PC-9 (cell line): ENCODE data around the gene C17orf107. TPM values are rescaled to one million over a fixed set of nuclear protein-coding genes. Genes with fewer than 3 reads are reported as not detected.

Source experiments
- BruUV-seq: library from RNA; stranded (reverse); fragments of 400-500 nt; replicated peaks from 2 replicates; lab custom pipeline; 2021; lab: Mats Ljungman, UMichigan
- CTCF ChIA-PET: fragments of 300-600 bp; sonication (Branson Sonifier 250); formaldehyde crosslinking; loops from one replicate; lab custom pipeline; 2022; ENCODE audit warnings: antibody characterized with exemption; lab: Charles Lee
- POLR2A ChIA-PET: fragments of 300-600 bp; sonication (Branson Sonifier 250); formaldehyde crosslinking; loops from one replicate; lab custom pipeline; 2022; ENCODE audit warnings: antibody characterized with exemption; ENCODE audit not compliant: unreplicated experiment; lab: Charles Lee
- DNase-seq, 2 experiments: peaks; one replicate each; pipeline versions ENCODE4 v3.0.0 to v3.0.0-alpha.2; 2015 to 2022; ENCODE audit warnings: mixed read lengths in 1 of 2
- H2AFZ ChIP-seq: fragments of 200-600 bp; sonication (generic); 2 replicates; pipeline ENCODE4 v1.8.1; 2017; ENCODE audit warnings: antibody characterized with exemption
- H3F3A ChIP-seq: fragments of 200-600 bp; sonication (generic); 2 replicates; pipeline ENCODE4 v1.8.1; 2017; ENCODE audit warnings: antibody characterized with exemption, mild to moderate bottlenecking, low read depth; ENCODE audit not compliant: insufficient read depth
- H3K27ac ChIP-seq: fragments of 200-600 bp; sonication (generic); 2 replicates; pipeline ENCODE4 v1.6.1; 2016; ENCODE audit warnings: mixed run types
- H3K27me3 ChIP-seq: fragments of 200-600 bp; sonication (generic); 2 replicates; pipeline ENCODE4 v1.6.1; 2016; ENCODE audit warnings: low read depth, mixed run types; ENCODE audit not compliant: insufficient read depth
- H3K36me3 ChIP-seq: fragments of 200-600 bp; sonication (generic); 2 replicates; pipeline ENCODE4 v1.6.1; 2016; ENCODE audit warnings: low read depth, mixed run types
- H3K4me1 ChIP-seq: fragments of 200-600 bp; sonication (generic); replicated peaks from 2 replicates; pipeline ENCODE4 v1.6.1; 2016; ENCODE audit warnings: mixed run types; ENCODE audit not compliant: insufficient read depth
- H3K4me2 ChIP-seq: fragments of 200-600 bp; sonication (generic); 2 replicates; pipeline ENCODE4 v1.6.1; 2017; ENCODE audit warnings: mixed run types
- H3K4me3 ChIP-seq: fragments of 200-600 bp; sonication (generic); 2 replicates; pipeline ENCODE4 v1.6.1; 2016; ENCODE audit warnings: mixed run types
- H3K79me2 ChIP-seq: fragments of 200-600 bp; sonication (generic); 2 replicates; pipeline ENCODE4 v1.6.1; 2017; ENCODE audit warnings: low read depth, mixed run types
- H3K9me2 ChIP-seq: fragments of 200-600 bp; sonication (generic); 2 replicates; pipeline ENCODE4 v1.8.1; 2017; ENCODE audit warnings: mild to moderate bottlenecking; ENCODE audit not compliant: insufficient read depth
- H3K9me3 ChIP-seq: fragments of 200-600 bp; sonication (generic); 2 replicates; pipeline ENCODE4 v1.8.1; 2016; ENCODE audit warnings: low read depth; ENCODE audit not compliant: insufficient read depth
- H4K20me1 ChIP-seq: fragments of 200-600 bp; sonication (generic); 2 replicates; pipeline ENCODE4 v1.8.1; 2017; ENCODE audit not compliant: insufficient read depth
- EZH2 ChIP-seq: fragments of 200-600 bp; sonication (generic); IDR thresholded peaks from 2 replicates; pipeline ENCODE4 v1.8.0; 2017; ENCODE audit warnings: antibody characterized with exemption, low read depth
- intact Hi-C: fragments of 100-400 bp; cut with micrococcal nuclease; formaldehyde crosslinking; loops from one replicate; pipeline ENCODE4 v1.10.0; 2022; ENCODE audit not compliant: unreplicated experiment
- total RNA-seq: library from RNA; stranded (reverse); gene quantifications from 2 replicates; pipeline ENCODE4 v1.2.3, GENCODE V29; 2021
- TF ChIP-seq, protein P1 (sequence below): fragments of 200-600 bp; sonication (generic); conservative IDR thresholded peaks from 2 replicates; pipeline ENCODE4 v1.6.1; 2017; ENCODE audit warnings: mixed run types, antibody characterized with exemption, mild to moderate bottlenecking, moderate library complexity

C17orf107 gene
- total RNA-seq, 1 experiment from 2014 or later: 3.1 TPM

DNA sequence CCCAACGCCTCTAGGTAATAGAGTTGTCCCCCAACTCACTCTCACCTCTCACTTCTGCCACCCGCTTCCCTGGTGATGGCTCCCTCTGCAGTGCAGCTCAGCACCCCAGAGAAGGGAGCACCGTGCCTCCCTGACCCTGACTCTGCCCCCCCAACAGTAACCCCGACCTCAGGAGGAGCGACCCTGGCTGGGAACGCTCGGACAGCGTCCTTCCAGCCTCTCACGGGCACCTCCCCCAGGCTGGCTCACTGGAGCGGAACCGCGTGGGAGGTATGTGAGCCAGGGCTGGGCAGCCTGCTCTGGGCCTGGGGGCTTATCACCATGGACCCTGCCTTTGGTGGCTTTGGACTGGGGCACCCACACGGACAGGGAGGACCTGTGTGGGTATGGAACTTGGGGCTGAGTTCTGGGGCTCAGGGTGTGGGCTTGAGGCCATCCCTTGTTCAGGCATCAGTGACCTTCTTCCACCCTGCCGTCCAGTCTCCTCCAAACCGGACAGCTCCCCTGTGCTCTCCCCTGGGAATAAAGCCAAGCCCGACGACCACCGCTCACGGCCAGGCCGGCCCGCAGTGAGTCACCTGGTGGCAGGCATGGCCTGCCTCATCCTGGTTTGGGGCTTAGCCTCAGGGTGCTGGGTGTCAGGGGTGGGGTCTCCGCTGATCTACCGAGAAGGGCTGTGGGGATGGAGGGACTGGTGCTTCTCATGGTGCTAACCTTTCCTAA lies 6.7 kb upstream of the C17orf107 start:
- Histone ChIP-seq H3K4me2 (no peak overlapping the region), H3K27me3 (no peaks in the 10 kb centered on the region), H4K20me1 (0 out of 2 replicates have a peak, but pooled peaks cover 5% of the 10 kb centered on the region), H3K36me3 (no peaks in the 10 kb centered on the region), H3F3A (peaks cover 8% of the 10 kb centered on the region; the same call in 1 of the 2 replicates), H2AFZ (no peak overlapping the region), H3K79me2 (no peaks in the 10 kb centered on the region), H3K4me1 (no peaks in the 10 kb centered on the region), H3K9me2 (no peaks in the 10 kb centered on the region), H3K9me3 (no peaks in the 10 kb centered on the region), H3K27ac (no peak overlapping the region), H3K4me3 (no peak overlapping the region)
- DNase-seq: no peak
- ChIA-PET CTCF (no interaction called here), POLR2A (no interaction called here)
- intact Hi-C loops: no loop called here
- no TSS peak for BruUV-seq
- no peak for TF ChIP-seq EZH2
- TF ChIP-seq, protein P1, sequence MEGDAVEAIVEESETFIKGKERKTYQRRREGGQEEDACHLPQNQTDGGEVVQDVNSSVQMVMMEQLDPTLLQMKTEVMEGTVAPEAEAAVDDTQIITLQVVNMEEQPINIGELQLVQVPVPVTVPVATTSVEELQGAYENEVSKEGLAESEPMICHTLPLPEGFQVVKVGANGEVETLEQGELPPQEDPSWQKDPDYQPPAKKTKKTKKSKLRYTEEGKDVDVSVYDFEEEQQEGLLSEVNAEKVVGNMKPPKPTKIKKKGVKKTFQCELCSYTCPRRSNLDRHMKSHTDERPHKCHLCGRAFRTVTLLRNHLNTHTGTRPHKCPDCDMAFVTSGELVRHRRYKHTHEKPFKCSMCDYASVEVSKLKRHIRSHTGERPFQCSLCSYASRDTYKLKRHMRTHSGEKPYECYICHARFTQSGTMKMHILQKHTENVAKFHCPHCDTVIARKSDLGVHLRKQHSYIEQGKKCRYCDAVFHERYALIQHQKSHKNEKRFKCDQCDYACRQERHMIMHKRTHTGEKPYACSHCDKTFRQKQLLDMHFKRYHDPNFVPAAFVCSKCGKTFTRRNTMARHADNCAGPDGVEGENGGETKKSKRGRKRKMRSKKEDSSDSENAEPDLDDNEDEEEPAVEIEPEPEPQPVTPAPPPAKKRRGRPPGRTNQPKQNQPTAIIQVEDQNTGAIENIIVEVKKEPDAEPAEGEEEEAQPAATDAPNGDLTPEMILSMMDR: no peak

DNA sequence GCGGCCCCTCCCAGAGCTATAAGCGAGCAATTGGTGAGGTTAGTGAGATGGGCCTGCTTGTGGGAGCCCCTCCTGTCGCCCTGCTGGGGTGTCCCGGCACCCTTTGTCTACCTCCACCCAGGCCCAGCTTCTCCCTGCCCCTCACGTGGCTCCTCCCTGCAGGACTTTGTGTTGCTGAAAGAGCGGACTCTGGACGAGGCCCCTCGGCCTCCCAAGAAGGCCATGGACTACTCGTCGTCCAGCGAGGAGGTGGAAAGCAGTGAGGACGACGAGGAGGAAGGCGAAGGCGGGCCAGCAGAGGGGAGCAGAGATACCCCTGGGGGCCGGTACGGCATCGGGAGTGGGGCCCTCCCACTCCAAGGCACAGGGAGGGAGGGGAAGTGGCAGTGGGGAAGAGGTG lies 6.1 kb upstream of the C17orf107 start:
- no peak overlapping the region for H2AFZ ChIP-seq
- no peaks in the 10 kb centered on the region for H3K4me1 ChIP-seq
- no peaks in the 10 kb centered on the region for H3K36me3 ChIP-seq
- H4K20me1 ChIP-seq: 0 out of 2 replicates have a peak, but pooled peaks cover 3% of the 10 kb centered on the region
- DNase-seq: no peak
- intact Hi-C loops: no loop called here
- H3K79me2 ChIP-seq: no peaks in the 10 kb centered on the region
- H3K27me3 ChIP-seq: no peaks in the 10 kb centered on the region
- ChIA-PET POLR2A (no interaction called here), CTCF (no interaction called here)
- peaks cover 8% of the 10 kb centered on the region; the same call in 1 of the 2 replicates for H3F3A ChIP-seq
- H3K27ac ChIP-seq: no peak overlapping the region
- H3K4me2 ChIP-seq: no peak overlapping the region
- TF ChIP-seq, protein P1: no peak
- no peak for TF ChIP-seq EZH2
- no peaks in the 10 kb centered on the region for H3K9me2 ChIP-seq
- H3K9me3 ChIP-seq: no peaks in the 10 kb centered on the region
- BruUV-seq: no TSS peak
- H3K4me3 ChIP-seq: no peak overlapping the region

DNA sequence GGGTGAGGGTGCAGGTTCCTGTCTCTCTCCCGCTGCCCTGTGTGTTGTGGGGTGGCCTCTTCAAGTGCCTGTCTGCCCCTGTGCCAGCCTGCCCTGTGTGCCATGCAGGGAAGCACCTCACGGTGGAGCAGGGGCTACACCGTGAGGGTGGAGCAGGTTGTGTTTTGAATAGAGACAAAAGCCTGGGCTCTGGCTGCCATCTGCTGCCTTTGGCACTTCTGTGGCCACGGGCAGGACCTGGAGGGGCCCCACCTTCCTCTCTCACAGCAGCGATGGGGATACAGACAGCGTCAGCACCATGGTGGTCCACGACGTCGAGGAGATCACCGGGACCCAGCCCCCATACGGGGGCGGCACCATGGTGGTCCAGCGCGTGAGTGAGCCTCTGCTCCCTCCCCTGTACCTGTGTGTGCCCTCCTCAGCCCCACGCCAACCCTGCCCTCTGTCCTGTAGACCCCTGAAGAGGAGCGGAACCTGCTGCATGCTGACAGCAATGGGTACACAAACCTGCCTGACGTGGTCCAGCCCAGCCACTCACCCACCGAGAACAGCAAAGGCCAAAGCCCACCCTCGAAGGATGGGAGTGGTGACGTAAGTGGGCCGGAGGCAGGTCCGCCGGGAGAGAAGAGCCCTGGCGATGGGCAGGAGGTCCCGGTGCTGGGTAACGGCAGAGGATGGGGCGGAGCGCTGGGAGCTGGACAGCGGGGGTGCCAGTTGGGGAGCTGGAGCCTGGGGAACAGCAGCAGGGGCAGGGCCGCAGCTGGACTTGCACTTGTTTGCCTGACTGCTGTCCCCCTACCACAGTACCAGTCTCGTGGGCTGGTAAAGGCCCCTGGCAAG lies 5.4 kb upstream of the C17orf107 start:
- ChIA-PET POLR2A (no interaction called here), CTCF (no interaction called here)
- H3K4me2 ChIP-seq: no peak overlapping the region
- no peak overlapping the region for H3K4me3 ChIP-seq
- no peak for TF ChIP-seq EZH2
- TF ChIP-seq, protein P1: no peak
- H3K9me2 ChIP-seq: no peaks in the 10 kb centered on the region
- H3F3A ChIP-seq: peaks cover 8% of the 10 kb centered on the region; the same call in 1 of the 2 replicates
- H3K27me3 ChIP-seq: no peaks in the 10 kb centered on the region
- H3K27ac ChIP-seq: no peak overlapping the region
- no peaks in the 10 kb centered on the region for H3K4me1 ChIP-seq
- no peaks in the 10 kb centered on the region for H3K79me2 ChIP-seq
- no TSS peak for BruUV-seq
- DNase-seq: no peak
- no peaks in the 10 kb centered on the region for H3K9me3 ChIP-seq
- no peak overlapping the region for H2AFZ ChIP-seq
- no peaks in the 10 kb centered on the region for H4K20me1 ChIP-seq
- intact Hi-C loops: no loop called here
- no peaks in the 10 kb centered on the region for H3K36me3 ChIP-seq
